ENCODE measurements around the gene SLC66A3.

The SLC66A3 gene

DNA sequence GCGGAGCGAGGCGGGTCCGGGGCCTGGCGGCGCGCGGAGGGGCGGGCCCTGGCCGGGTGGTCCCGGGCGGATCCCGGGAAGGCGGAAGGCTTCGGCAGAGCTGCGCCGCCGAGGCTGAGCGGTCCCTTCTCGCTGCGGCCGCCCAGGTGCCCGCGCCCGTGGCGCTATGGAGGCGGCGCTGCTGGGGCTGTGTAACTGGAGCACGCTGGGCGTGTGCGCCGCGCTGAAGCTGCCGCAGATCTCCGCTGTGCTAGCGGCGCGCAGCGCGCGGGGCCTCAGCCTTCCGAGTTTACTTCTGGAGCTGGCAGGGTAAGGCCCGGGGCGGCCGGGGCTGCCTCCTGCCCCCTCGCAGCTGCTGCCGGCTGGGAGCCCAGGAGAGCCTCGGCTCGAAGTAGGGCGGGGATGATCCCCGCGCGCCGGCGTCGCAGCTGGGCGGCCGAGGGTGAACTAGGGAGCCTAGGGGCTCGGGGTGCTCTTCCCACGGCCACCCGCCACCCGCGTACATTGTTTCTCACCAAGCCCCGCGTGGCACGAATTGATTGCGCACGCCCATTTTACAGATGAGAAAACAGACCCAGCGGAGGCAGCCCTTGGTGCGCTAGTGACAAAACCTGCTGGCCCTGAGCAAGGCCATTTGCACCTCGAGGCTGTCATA, at the start of gene SLC66A3:
TSS of gene SLC66A3 (plus strand) at position 87 of the 655 bp plus-strand sequence. CDS start at position 167, 80 bp downstream.
- peak in 1 of 10 donors; percentile 73 for DNase-seq

DNA sequence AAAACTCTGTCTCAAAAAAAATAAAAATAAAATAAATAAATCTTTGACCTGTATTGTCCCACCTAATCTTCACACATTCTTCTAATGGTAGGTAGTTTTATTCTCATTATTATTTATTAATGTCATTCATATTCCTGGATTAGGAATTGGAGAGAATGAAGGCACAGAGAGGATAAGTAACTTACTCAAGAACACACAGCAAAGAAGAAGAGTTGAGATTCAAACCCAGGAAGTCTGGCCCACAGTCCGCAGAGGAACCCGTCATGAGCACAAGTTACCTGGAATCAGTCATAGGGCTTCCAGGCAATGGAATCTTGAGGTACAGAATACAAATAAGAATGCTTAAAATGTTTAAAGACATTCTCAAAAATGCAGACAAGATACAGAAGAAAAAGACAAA, 46.3 kb upstream of the SLC66A3 start:
- intact Hi-C loops (cut with DNase I) = no loop called here
- no peak for DNase-seq

More for the DNA sequence above, at the start of gene SLC66A3:
- intact Hi-C loops (cut with DNase I) = loop anchor here (10.0 kb wide), 1 partner anchor 189 kb away; the partner anchor contains the start of gene ROCK2

DNA sequence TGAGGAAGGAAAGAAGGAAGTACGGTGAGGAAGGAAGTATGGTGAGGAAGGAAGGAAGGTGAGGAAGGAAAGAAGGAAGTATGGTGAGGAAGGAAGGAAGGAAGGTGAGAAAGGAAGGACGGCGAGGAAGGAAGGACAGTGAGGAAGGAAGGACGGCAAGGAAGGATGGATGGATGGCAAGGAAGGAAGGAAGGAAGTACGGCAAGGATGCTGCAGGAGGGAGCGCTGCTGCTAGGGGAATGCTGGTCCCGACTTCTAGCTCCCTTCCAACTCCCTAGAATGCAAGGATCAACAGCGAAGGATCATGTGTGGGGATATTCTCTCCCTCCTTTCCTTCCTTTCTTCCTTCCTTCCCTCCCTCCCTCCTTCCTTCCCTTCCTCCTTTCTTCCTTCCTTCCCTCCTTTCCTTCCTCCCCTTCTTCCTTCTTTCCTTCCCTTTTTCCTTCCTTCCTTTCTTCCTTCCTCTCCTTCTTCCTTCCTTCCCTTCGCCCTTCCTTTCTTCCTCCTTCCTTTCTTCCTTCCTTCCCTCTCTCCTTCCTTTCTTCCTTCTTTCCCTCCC, 42.3 kb upstream of the SLC66A3 start:
- intact Hi-C loops (cut with DNase I) = no loop called here
- DNase-seq = peak in 1 of 10 donors; percentile 9

DNA sequence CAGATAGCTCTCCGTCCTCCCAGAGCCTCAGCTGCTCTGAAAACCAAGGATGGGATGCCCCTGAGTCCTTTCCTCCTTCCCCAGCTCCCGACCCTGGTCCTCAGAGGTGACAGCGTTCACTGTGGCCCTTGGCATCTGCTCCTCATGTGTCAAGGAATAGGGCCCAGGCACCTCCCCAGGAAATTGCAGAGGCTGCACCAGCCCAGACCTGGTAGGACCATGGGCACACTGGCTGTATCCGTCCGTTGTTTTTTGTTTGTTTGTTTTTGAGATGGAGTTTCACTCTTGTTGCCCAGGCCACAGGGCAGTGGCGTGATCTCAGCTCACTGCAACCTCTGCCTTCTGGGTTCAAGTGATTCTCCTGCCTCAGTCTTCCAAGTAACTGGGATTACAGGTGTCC, 37.5 kb upstream of the SLC66A3 start:
- intact Hi-C loops (cut with DNase I) = no loop called here
- DNase-seq = peak in 1 of 10 donors; percentile 49

DNA sequence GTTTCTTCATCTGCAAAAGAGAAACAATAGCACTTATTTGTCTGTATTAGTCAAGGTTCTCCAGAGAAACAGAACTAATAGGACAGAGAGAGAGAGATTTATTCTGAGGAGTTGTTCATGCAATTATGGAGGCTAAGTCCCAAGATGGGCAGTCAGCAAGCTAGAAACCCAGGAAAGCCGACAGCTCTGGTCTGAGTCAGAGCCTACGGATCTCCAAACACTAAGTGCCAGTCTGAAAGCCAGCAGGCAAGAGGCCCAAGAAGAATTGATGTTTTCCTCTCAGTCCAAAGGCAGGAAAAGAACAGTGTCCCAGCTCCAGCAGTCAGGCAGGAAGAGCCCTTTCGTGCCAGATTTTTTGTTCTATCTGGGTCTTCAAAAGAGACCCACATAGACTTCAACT, 36.5 kb upstream of the SLC66A3 start:
- intact Hi-C loops (cut with DNase I) = no loop called here

DNA sequence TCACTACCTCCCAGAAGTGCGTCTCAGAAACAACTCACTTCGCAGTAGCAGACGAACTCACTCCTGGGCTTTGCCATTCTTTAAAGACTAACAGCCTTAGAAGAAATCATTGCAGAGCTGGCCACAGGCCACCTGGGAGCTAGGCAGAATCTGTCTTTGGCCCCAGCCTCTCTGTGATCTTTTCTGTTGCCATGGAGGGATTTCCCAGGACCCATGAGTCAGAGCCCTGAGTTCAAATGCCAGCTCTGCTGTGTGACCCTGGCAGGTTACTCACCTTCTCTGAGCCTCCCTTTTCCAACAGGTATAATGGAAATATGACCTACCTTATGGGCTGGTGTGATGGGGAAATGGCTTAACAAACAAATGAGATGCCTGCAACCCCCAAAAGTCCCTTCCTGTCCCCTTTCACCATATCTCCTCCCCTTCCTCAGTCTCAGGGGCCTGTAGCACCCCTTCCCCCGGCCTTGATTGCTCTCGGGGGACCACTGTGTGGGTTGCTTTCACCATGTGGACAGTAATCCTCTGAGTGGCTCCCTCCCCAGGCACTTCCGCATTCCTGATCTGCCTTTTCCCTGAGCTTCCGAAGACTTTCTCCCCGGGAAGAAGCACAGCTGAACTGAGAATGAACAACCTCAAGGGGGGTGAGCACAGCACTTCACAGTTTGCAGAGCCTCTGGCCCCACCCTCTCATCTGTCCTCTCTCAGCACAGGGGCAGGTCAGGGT, 34.0 kb upstream of the SLC66A3 start:
- DNase-seq = peak in 2 of 10 donors; percentile 16 to 77
- intact Hi-C loops (cut with DNase I) = loop anchor here (10.0 kb wide), 1 partner anchor 206 kb away; the partner anchor contains the start of gene KCNF1

More for the DNA sequence above, 36.5 kb upstream of the SLC66A3 start:
- peak in 1 of 10 donors; percentile 48 for DNase-seq

DNA sequence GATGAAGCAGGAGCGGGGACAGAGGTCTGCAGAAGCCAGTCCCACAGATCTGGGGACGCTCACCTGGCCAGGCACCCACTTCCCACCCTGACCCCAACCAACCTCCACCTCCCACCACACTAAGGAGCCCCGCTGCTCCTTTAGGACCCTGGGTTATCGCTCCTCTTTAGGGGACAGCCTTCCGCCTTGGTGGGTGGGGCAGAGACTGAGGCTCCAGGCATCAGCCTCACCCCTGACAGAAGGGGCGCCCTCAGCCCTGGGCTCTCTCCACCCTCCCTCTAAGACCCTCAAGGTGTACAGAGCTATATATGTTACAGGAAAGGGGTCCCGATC, 33.5 kb upstream of the SLC66A3 start:
- DNase-seq = peak in 2 of 10 donors; percentile 59 to 71
- intact Hi-C loops (cut with DNase I) = loop anchor here (10.0 kb wide), 1 partner anchor 207 kb away; the partner anchor contains the start of gene KCNF1

DNA sequence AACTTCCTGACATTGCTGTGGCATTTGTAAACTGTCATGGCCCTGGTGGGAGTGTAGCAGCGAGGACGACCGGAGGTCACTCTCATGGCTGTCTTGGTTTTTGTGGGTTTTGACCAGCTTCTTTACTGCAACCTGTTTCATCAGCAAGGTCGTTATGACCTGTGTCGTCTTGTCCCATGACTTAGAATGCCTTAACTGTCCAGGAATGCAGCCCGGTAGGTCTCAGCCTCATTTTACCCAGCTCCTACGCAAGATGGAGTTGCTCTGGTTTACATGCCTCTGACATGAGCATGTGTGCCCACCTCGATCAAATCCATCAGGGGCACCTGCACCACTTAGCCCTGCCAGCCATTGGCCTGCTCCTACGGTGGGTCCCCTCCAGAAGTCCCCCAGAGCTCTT, 32.9 kb upstream of the SLC66A3 start:
- intact Hi-C loops (cut with DNase I) = loop anchor here (10.0 kb wide), 1 partner anchor 208 kb away; the partner anchor contains the start of gene KCNF1
- peak in 2 of 10 donors; percentile 40 to 41 for DNase-seq

DNA sequence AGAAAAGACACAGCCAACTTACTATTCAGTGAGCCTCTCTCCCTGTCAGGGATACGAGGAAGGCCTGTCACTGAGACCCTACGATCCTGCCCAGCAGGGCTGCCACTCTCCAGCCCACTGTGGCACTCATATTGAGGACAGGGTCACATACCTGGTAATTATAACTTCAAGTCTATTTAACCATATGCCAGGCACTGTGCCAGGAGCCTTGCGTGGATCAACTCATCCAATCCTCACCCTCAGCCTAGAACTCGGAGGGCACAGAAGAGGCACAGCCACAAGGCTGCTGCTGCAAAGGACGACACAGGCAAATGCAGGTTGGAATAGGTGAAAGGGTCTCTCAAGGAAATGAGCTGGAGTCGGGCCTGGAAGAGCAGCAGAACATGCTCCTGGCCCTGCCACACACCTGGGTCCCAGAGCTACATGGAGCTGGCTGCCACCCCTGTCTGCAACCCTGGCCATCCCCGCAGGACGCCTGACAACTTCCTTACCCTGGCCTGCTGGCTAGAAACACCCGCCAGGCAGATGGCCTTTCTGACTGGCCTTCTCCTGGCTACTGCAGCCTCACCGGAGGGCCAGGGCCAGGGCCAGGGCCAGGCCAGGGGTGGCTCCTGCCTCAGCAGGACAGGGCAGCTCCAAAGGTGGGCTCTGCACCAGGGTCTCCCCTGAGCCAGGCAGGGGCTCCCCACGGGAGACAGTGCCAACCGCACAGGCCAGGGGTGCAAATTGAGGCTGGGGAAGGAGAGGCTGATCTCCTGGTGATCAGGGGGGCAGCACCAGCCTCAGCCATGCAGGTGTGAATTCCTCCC, 32.1 kb upstream of the SLC66A3 start:
- DNase-seq = peak in 2 of 10 donors; percentile 72 to 81
- intact Hi-C loops (cut with DNase I) = loop anchor here (10.0 kb wide), 1 partner anchor 208 kb away; the partner anchor contains the start of gene KCNF1

DNA sequence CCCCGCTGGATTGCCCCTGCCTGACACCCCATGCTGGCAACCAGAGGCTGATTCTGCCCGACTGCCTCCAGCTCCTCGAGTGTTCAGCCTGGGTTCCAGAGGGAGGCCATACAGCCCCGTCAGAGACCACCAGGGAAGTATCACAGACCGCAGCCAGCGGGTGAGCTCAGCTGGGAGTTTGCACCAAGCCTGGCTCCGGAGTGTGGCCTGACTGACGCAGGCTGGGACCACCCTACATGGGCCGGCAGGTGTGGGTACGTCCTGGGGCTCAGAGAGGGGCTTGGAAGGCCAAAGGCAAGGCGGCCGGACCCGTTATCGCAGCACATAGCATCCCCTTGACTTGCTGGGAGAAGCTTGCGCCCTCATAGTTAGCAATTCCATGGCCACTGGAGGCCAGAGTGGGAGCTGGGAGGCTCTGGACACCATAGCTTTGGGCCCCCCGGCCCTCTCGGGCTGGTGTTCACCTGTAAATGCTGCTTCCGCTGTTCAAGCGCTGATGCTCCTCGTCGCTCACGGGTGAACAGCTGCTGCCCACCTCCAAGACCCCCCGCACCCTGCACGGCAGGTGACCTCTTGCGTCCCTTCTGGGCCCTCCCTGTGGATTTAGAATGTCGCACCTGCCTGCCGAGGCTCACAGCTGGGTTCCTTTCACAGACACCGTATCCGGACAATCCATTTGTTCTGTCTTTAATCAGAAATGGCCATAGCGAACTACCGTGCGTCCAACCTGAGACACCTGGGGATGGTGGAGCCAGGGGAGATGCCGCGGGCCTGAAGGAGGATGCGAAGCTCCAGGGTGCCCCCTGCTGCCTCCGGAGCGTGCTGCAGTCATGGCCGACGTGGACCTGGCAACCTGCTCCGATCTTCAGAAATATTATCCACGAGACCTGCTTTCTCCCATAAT, 31.2 kb upstream of the SLC66A3 start:
- intact Hi-C loops (cut with DNase I) = loop anchor here (1.0 to 10.0 kb wide), 2 partner anchors 209 to 292 kb away; partner anchors contain the start of gene KCNF1

DNA sequence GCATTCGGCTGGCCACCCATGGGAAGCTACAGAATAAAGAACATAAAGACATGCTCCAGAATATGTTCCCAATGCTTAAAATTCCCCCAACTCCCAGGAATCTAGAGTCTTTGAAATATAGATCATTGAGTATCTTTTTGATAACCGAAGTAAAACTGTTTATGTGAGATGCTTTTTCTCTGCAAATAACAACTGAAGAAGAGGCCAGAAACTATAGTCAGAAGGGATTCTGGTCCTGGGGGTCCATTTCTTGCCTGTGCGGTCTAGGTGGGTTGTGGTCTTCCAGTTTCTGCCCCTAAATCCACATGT, 30.6 kb upstream of the SLC66A3 start:
- peak in 2 of 10 donors; percentile 8 to 35 for DNase-seq
- intact Hi-C loops (cut with DNase I) = loop anchor here (1.0 to 10.0 kb wide), 2 partner anchors 210 to 292 kb away; partner anchors contain the start of gene KCNF1

More for the DNA sequence above, 31.2 kb upstream of the SLC66A3 start:
- peak; percentile 61 to 96 (median 80) for DNase-seq

DNA sequence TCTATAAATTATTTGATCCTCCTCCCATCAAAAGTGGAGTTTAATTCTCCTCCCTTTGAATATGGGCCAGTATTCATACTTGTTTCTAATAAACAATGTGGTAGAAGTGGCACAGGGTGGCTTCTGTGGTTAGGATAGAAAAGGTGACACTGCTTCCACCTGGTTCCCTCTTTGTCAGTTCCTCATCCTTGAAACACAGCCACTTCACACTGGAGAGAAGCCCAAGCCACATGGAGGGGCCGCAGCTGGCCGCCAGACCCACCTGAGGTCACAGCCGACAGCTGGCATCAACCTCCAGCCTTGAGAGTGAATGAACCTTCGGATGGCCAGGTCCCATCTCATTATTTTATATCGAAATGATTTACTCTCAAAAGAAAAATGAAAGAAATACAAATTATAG, 27.5 kb upstream of the SLC66A3 start:
- DNase-seq = peak in 2 of 10 donors; percentile 8 to 20
- intact Hi-C loops (cut with DNase I) = loop anchor here (10.0 kb wide), 1 partner anchor 213 kb away; the partner anchor contains the start of gene KCNF1

DNA sequence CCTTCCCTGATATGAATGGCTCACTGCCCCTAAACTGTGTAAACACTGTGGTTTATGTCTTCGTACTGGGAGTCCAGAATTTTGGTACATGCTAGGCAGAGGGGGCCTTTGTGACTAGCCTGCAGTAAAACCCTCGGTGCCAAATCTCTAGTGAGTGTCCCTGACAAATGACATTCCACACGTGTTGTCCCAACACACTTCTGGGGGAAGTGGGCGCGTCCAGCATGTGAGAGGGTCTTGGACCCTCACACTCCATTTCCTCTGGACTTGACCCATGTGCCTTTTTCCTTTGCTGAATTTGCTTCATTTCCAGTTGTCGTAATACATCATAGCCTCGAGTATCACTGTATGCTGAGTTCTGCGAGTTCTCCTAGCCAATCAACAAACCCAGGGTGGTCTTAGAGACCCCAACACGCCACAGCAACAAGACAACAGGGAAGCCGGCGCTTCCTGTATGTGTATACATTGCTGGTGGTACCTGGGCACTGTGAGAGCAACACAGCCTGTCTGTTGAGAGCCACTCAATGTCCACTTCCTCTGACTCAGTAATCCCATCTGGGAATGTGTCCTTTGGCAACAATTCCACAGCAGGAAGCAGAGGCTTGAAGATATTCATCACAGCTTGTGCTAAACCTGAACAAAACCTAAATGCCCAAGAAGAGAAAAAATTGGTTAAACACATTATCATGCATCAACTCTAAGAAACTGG, 26.9 kb upstream of the SLC66A3 start:
- peak in 2 of 10 donors; percentile 20 to 39 for DNase-seq
- intact Hi-C loops (cut with DNase I) = loop anchor here (10.0 kb wide), 1 partner anchor 214 kb away; the partner anchor contains the start of gene KCNF1

DNA sequence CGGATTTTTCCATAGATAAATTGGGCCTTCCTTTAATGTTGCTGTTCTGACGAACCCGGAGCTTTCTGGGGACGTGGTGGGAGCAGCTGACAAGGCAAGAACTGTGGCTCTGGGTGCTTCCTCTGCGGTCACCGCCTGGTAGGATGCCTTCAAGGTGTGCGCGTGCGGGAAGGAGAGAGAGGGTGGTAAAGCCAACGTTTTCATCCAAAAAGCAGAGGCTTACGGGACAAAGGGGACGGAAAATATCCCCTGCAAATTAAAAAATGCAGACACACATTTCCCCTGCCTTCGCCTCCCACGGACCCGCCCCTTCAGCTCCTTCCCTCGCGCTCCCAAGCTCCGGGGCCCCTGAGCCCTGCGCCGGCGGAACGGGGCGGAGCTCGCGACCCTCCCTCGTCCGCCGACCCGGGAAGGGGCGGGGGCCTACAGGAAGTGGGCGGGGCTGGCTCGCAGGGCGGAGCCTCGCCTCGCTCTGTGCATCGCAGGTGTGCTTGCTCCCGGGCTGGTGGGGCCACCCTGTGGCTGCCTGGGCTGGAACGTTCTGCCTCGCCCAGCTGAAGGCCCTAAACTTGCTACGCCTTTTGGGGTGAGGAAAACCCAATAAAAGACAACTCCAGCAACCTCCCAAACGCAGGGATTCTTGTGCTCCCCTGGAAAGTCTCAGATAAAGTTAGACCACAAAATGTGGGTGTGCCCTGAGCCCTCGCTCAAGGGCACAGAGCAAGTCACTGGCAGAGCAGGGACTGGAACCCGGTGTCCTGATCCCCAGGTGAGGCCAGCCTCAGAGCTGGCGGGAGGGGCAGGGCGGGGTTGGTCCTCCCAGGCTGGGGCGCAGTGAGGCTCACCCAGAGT, 25.4 kb upstream of the SLC66A3 start:
- intact Hi-C loops (cut with DNase I) = loop anchor here (5.0 to 10.0 kb wide), 3 partner anchors 215 to 452 kb away; partner anchors contain the start of gene KCNF1

DNA sequence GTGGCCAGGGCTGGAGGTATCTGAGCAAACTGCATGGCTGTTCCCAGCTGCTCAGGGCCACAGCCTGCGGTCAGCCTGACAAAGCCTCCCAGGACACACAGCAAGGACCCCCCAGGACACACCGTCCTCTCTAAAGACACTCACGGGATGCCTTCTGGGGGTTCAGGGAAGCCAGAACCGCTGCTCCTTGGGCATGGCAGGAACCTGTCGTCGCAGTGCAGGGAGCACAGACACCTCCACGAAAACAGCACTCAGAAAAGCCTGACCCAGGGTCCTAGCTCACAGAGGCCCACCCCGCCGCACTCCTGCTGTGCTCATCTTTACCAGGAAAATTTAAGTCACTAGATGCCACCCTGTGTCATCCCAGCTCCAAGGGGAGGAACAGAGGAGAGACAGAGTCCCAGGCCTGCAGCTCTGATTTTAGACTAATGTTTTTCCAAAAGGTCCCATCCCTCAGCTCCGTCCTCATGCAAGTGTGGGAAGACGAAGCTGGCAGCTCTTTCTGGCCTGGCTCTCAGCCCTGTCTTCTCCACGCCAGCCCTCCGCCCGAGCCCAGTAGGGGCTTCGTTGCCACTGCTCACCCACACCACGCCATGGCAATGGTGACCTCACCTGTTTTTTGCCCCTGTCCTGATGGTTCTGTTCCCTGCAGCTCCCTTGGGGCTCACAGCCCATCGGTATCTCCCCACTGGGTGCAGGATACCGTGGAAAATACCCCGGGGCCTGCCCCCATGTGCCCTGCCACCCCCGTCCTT, 23.9 kb upstream of the SLC66A3 start:
- DNase-seq = peak in 2 of 10 donors; percentile 75 to 79
- intact Hi-C loops (cut with DNase I) = loop anchor here (5.0 to 10.0 kb wide), 2 partner anchors 313 to 451 kb away; no protein-coding TSS in a partner anchor

More for the DNA sequence above, 25.4 kb upstream of the SLC66A3 start:
- DNase-seq = peak in 7 of 10 donors; percentile 24 to 94 (median 60)

DNA sequence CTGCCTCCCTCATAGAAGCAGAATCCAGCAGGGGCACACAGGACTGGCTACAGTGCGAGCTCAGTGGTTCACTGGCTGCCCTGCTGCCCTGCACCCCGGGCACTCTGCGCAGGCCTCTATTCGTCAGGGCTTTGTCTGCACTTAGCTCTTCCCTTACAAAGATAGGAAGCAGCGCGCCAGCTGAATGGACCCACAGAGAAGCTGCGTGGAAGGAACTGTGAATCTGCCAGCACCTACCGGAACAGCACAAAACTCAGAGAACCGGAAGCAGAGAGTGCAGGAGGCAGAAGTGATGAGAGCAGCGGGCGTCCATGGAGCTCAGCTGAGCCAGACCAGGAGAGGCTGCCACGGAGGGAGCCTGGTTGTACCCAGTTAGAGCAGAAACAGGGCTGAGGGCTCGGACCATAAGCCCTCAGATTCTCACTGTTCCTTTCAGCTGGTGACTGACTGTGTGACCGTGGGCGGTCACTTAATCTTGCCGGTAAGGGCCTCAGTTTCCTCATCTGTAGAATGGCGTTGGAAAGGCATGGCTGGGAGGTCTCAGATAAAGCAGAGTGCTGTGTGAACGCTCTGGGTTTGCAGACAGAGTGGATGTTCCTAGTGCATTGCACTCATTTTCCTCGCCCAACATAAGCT, 23.1 kb upstream of the SLC66A3 start:
- intact Hi-C loops (cut with DNase I) = loop anchor here (1.0 to 10.0 kb wide), 3 partner anchors 280 to 450 kb away; no protein-coding TSS in a partner anchor
- DNase-seq = peak in 9 of 10 donors; percentile 25 to 92 (median 52)

All from posterior cingulate gyrus (tissue), 11 donors.